Measurements from ENCODE around the gene FADS3. TPM values are rescaled to one million over a fixed set of nuclear protein-coding genes. Genes with fewer than 3 reads are reported as not detected.

Gene FADS3
- total RNA-seq, 2 donors from 2014 or later, result 24.8 to 28.4 TPM

DNA sequence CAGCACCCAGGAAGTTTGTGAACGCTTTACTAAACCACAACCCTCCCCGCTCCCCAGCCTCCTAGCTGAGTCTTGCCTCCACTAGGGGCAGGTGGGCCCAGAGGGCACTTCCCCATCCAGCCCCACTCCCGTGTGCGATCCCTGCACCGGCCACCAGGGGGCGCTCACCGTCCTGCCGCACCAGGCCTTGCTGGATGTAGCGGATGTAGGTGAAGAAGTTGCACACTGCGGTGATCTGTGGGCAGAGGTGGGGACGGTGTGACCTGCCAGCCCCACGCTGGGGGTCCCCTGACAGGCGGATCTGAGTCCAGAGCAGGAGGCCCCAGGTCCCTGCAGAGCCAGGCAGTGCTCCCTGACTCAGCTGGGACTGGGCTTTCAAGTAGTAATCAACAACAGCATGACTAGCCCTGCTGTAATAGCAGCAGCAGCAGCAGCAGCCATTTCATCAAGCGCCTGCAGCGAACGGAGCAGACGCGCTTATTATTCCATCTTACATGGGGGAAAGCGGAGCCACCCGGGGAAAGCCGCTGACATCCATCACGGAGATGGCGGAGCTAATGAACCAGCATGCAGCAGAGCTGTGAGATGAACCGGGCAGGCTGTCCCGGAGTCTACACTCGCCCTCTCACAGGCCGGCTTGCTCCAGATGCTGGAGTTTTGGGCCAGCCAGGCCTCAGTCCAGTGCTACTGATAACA, 7.9 kb upstream of the FADS3 start:
- WGBS, 2 experiments (ENCODE audit: insufficient coverage in 1 of 2, insufficient read length in 1 of 2), result 60 to 71% methylated on average over 13 to 27 of the region's 27 CpGs
- H3K36me3 ChIP-seq (ENCODE audit: control insufficient read depth, insufficient read depth, low read length), result no peaks in the 10 kb centered on the region
- TF ChIP-seq, protein P1, sequence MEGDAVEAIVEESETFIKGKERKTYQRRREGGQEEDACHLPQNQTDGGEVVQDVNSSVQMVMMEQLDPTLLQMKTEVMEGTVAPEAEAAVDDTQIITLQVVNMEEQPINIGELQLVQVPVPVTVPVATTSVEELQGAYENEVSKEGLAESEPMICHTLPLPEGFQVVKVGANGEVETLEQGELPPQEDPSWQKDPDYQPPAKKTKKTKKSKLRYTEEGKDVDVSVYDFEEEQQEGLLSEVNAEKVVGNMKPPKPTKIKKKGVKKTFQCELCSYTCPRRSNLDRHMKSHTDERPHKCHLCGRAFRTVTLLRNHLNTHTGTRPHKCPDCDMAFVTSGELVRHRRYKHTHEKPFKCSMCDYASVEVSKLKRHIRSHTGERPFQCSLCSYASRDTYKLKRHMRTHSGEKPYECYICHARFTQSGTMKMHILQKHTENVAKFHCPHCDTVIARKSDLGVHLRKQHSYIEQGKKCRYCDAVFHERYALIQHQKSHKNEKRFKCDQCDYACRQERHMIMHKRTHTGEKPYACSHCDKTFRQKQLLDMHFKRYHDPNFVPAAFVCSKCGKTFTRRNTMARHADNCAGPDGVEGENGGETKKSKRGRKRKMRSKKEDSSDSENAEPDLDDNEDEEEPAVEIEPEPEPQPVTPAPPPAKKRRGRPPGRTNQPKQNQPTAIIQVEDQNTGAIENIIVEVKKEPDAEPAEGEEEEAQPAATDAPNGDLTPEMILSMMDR (conservative IDR thresholded peaks at IDR 0.05), result peak; percentile 100
- H3K9ac ChIP-seq (ENCODE audit: extremely low read depth, low read length, poor library complexity, severe bottlenecking), result no peak overlapping the region
- H3K9me3 Mint-ChIP-seq, result no peaks in the 10 kb centered on the region
- H3K4me1 ChIP-seq (ENCODE audit: control insufficient read depth, insufficient read depth, low read length), result no peaks in the 10 kb centered on the region
- no peaks in the 10 kb centered on the region for H3K27me3 Mint-ChIP-seq (ENCODE audit: insufficient read depth)
- H3K27me3 ChIP-seq (ENCODE audit: control insufficient read depth, insufficient read depth, low read length, poor library complexity, severe bottlenecking), result no peaks in the 10 kb centered on the region
- H3K4me1 Mint-ChIP-seq, result no peaks in the 10 kb centered on the region
- no peak overlapping the region for H3K4me3 ChIP-seq (ENCODE audit: low read length)
- peak; percentile 99 for DNase-seq
- H3K36me3 Mint-ChIP-seq (ENCODE audit: low read depth), result peaks cover 4% of the 10 kb centered on the region
- H3K4me3 Mint-ChIP-seq, result no peak overlapping the region
- no peak overlapping the region for H3K27ac Mint-ChIP-seq
- peak overlapping the region; percentile 1 for H3K27ac ChIP-seq (ENCODE audit: low read depth, low read length)
- H3K9me3 ChIP-seq (ENCODE audit: control insufficient read depth, low read length), result no peaks in the 10 kb centered on the region

DNA sequence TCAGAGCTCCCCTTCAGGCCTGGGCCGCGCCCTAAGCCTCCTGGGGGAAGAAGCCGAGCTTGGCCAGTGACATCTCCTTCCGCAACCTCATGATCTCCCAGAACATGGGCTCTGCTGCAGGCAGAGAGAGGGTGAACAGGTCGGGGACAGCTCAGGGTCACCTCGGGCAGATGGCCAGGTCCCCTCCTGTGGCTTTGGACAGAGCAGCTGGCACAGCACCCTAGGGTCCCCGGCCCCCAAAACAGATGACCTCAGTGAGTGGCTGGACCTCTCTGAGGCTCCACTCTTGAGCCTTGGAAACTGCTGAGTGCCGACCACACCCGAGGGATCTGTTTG, 6.9 kb upstream of the FADS3 start:
- H3K9me3 ChIP-seq (ENCODE audit: control insufficient read depth, low read length), result no peaks in the 10 kb centered on the region
- no peak for DNase-seq
- no peak overlapping the region for H3K27ac Mint-ChIP-seq
- H3K36me3 Mint-ChIP-seq (ENCODE audit: low read depth), result peaks cover 4% of the 10 kb centered on the region
- H3K36me3 ChIP-seq (ENCODE audit: control insufficient read depth, insufficient read depth, low read length), result no peaks in the 10 kb centered on the region
- no peaks in the 10 kb centered on the region for H3K27me3 Mint-ChIP-seq (ENCODE audit: insufficient read depth)
- H3K27ac ChIP-seq (ENCODE audit: low read depth, low read length), result no peak overlapping the region
- H3K27me3 ChIP-seq (ENCODE audit: control insufficient read depth, insufficient read depth, low read length, poor library complexity, severe bottlenecking), result peaks cover 2% of the 10 kb centered on the region
- no peaks in the 10 kb centered on the region for H3K4me1 ChIP-seq (ENCODE audit: control insufficient read depth, insufficient read depth, low read length)
- 90 to 92% methylated on average over 5 to 9 of the region's 9 CpGs for WGBS, 2 experiments (ENCODE audit: insufficient coverage in 1 of 2, insufficient read length in 1 of 2)
- H3K4me3 ChIP-seq (ENCODE audit: low read length), result no peak overlapping the region
- H3K4me3 Mint-ChIP-seq, result no peak overlapping the region
- H3K9me3 Mint-ChIP-seq, result no peaks in the 10 kb centered on the region
- H3K9ac ChIP-seq (ENCODE audit: extremely low read depth, low read length, poor library complexity, severe bottlenecking), result no peak overlapping the region
- H3K4me1 Mint-ChIP-seq, result no peaks in the 10 kb centered on the region
- TF ChIP-seq, protein P1 (conservative IDR thresholded peaks at IDR 0.05), result no peak

DNA sequence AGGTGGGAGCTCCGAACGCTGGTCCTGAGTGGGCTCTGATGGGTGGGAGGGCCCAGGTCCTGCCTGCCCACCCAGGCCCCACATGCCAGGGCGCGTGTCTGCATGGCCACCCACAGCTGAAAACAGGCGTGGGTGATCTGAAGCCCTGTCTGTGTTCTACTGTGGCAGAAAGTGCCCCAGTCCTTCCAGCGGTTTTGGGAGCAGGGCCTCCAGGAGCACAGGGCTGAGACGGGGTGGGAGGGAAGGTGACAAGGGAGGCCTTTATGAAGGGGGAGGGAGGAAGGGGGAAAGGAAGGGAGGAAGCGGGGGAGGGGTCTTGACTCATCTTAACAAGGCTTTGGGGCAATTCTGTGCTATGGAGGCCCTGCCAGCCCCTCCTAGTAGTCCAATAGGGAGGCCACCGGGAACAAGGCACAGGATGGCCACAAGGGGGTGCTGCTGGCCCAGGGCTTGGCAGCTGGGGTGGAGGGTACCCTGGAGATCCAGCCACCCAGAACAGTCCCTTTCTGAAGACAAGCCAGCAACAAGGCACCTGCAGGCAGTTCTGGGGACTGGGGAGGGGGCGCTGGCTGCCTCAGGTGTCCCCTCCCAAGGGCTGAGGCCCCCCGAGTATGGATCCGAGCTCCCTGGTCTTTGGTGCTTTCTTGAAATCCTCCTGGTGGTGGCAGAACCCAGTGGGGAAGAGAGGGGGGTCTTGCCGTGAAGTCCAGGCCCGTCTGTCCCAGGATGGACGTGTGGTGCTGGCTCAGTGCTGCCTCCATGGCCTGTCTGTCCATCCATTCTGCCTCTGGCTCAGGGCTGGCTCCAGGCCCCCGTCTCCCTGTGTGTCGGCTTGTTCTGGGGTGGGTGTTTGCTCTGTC, 6.3 kb upstream of the FADS3 start:
- Histone ChIP-seq H3K9me3 (ENCODE audit: control insufficient read depth, low read length) (no peaks in the 10 kb centered on the region), H3K27ac (ENCODE audit: low read depth, low read length) (no peak overlapping the region), H3K36me3 (ENCODE audit: control insufficient read depth, insufficient read depth, low read length) (no peaks in the 10 kb centered on the region), H3K4me3 (ENCODE audit: low read length) (no peak overlapping the region), H3K9ac (ENCODE audit: extremely low read depth, low read length, poor library complexity, severe bottlenecking) (no peak overlapping the region), H3K27me3 (ENCODE audit: control insufficient read depth, insufficient read depth, low read length, poor library complexity, severe bottlenecking) (peaks cover 8% of the 10 kb centered on the region), H3K4me1 (ENCODE audit: control insufficient read depth, insufficient read depth, low read length) (no peaks in the 10 kb centered on the region)
- WGBS, 2 experiments (ENCODE audit: insufficient coverage in 1 of 2, insufficient read length in 1 of 2), result 50 to 71% methylated on average over 5 to 17 of the region's 17 CpGs
- TF ChIP-seq, protein P1 (conservative IDR thresholded peaks at IDR 0.05), result peak; percentile 97
- Mint-ChIP-seq H3K27ac (no peak overlapping the region), H3K9me3 (no peaks in the 10 kb centered on the region), H3K36me3 (ENCODE audit: low read depth) (no peaks in the 10 kb centered on the region), H3K4me3 (no peak overlapping the region), H3K27me3 (ENCODE audit: insufficient read depth) (peaks cover 3% of the 10 kb centered on the region), H3K4me1 (no peaks in the 10 kb centered on the region)
- DNase-seq, result peak; percentile 97
